UCSD-AML1 (cell line): ENCODE results near the gene IL15RA.
"Not testable (repeated sequence)": the region's sequence is repeated elsewhere in the genome, so short reads cannot be mapped to it uniquely, and the experiment has no call there.

ENCODE experiments used
- DNase-seq: peaks from one replicate; lab custom pipeline; 2025; ENCODE audit not compliant: unreplicated experiment; lab: John Stamatoyannopoulos, UW

IL15RA gene

GRCh38 chr10:6006546-6006945, 29.2 kb upstream of the IL15RA start:
- no peak for DNase-seq

GRCh38 chr10:6005856-6006395, 28.6 kb upstream of the IL15RA start:
- DNase-seq: no peak

- DNase-seq: not testable (repeated sequence)
Observed at GRCh38 chr10:6005161-6005804, 27.9 kb upstream of the IL15RA start.

- no peak for DNase-seq
Observed at GRCh38 chr10:6002809-6003510, 25.6 kb upstream of the IL15RA start.

- no peak for DNase-seq
Observed at GRCh38 chr10:5999440-6000165, 22.3 kb upstream of the IL15RA start.

- no peak for DNase-seq
Observed at GRCh38 chr10:5996696-5997095, 19.4 kb upstream of the IL15RA start.

- no peak for DNase-seq
Observed at GRCh38 chr10:5992398-5992797, 15.1 kb upstream of the IL15RA start.

GRCh38 chr10:5991708-5992107, 14.4 kb upstream of the IL15RA start:
- no peak for DNase-seq

- no peak for DNase-seq
Observed at GRCh38 chr10:5989756-5990155, 12.4 kb upstream of the IL15RA start.

- DNase-seq: no peak
Observed at GRCh38 chr10:5988336-5988920, 11.1 kb upstream of the IL15RA start.

GRCh38 chr10:5987747-5988146, 10.4 kb upstream of the IL15RA start:
- no peak for DNase-seq

- no peak for DNase-seq
Observed at GRCh38 chr10:5985029-5985428, 7.7 kb upstream of the IL15RA start.

- no peak for DNase-seq
Observed at GRCh38 chr10:5983774-5984173, 6.4 kb upstream of the IL15RA start.

GRCh38 chr10:5981529-5981928, 4.2 kb upstream of the IL15RA start:
- no peak for DNase-seq

- DNase-seq: no peak
Observed at GRCh38 chr10:5978230-5978489, 817 bp upstream of the IL15RA start.

GRCh38 chr10:5976512-5977470, 552 bp downstream of the IL15RA start:
- peak; percentile 68 for DNase-seq

- no peak for DNase-seq
Observed at GRCh38 chr10:5975641-5976473, 1.5 kb downstream of the IL15RA start.

- no peak for DNase-seq
Observed at GRCh38 chr10:5973069-5973468, 4.3 kb downstream of the IL15RA start.

GRCh38 chr10:5971886-5972285, 5.5 kb downstream of the IL15RA start:
- DNase-seq: no peak

- DNase-seq: peak; percentile 37
Observed at GRCh38 chr10:5971315-5971832, 6.0 kb downstream of the IL15RA start.
